Adrenal gland (tissue), 12 donors: ENCODE data around the gene PSMD5. TPM values are rescaled to one million over a fixed set of nuclear protein-coding genes. Genes with fewer than 3 reads are reported as not detected.

ENCODE experiments used
- DNase-seq, 7 donors: peaks; one replicate each; pipeline ENCODE4 v3.0.0-alpha.2; 2019 to 2020
- H3K27ac ChIP-seq, 5 donors: fragments of 200-600 bp; sonication (generic) in 4 of 5; 1 replicate in 3 of 5; 2 replicates in 2 of 5; pipeline versions ENCODE4 v1.5.1 to v1.8.0; 2016 to 2020; ENCODE audit warnings: mild to moderate bottlenecking in 1 of 5
- H3K27me3 ChIP-seq: fragments of 200-600 bp; 2 replicates; pipeline ENCODE4 v1.8.0; 2021
- H3K36me3 ChIP-seq, 2 donors: fragments of 200-600 bp; replicated peaks in 1 of 2; 1 replicate in 1 of 2; 2 replicates in 1 of 2; pipeline versions ENCODE4 v1.5.1 to v1.8.0; 2018 to 2022
- H3K4me1 ChIP-seq, 2 donors: fragments of 200-600 bp; replicated peaks in 1 of 2; 1 replicate in 1 of 2; 2 replicates in 1 of 2; pipeline versions ENCODE4 v1.5.1 to v1.8.0; 2018 to 2021
- H3K4me3 ChIP-seq, 4 donors: fragments of 200-600 bp; sonication (generic) in 3 of 4; one replicate each; pipeline ENCODE4 v1.5.1; 2016 to 2018
- H3K9me3 ChIP-seq, 3 donors: fragments of 200-600 bp; sonication (generic) in 1 of 3; replicated peaks in 1 of 3; 1 replicate in 2 of 3; 2 replicates in 1 of 3; pipeline versions ENCODE4 v1.5.1 to v1.8.0; 2016 to 2021
- POLR2A ChIP-seq, 2 donors: fragments of 450-650 bp; IDR thresholded peaks; one replicate each; pipeline ENCODE4 v1.6.1; 2017; ENCODE audit warnings: antibody characterized with exemption in 2 of 2, mild to moderate bottlenecking in 2 of 2, moderate library complexity in 1 of 2
- WGBS, 4 donors: extraction: QIAGEN DNeasy Blood & Tissue Kit in 2 of 4; methylation state at CpG; one replicate each; pipeline versions ENCODE4 v1.1.5 to v1.1.7; 2013 to 2017; 5-methylcytosine and 5-hydroxymethylcytosine counted together
- intact Hi-C, 2 donors: fragments of 100-400 bp; cut with DNase I; formaldehyde crosslinking; loops; one replicate each; pipeline versions ENCODE4 v1.14.1 to v1.15.0; 2022 to 2023
- polyA plus RNA-seq, 3 donors: library from polyadenylated mRNA; stranded (reverse); fragments of 200-250 nt in 2 of 3; fragments of 350-450 nt in 1 of 3; fragmentation: Illumina TruSeq in 1 of 3; extraction: RNeasy Lipid Tissue Mini Kit (QIAGEN cat#74804) in 1 of 3; gene quantifications; one replicate each; pipeline ENCODE4 v1.2.3, GENCODE V29; 2013 to 2014
- total RNA-seq, 9 donors: library from RNA; depleted of rRNA in 4 of 9; stranded (reverse); fragments of >200 nt in 4 of 9; fragments of 120-200 nt in 1 of 9; fragmentation: NEBNext Ultra II Directional in 1 of 9; extraction: Animal tissue kit (Norgen Biotek cat#: 25700) in 1 of 9; gene quantifications; one replicate each; pipeline versions ENCODE4 v1.1.0 to v1.2.4, GENCODE V29; 2013 to 2023
- TF ChIP-seq, protein P1 (sequence below), 6 experiments: fragments of 450-650 bp in 4 of 6; fragments of 200-600 bp in 2 of 6; sonication (generic) in 1 of 6; IDR thresholded peaks; 1 replicate in 5 of 6; 2 replicates in 1 of 6; pipeline versions ENCODE4 v1.5.1 to v1.8.0; 2016 to 2021; ENCODE audit warnings: antibody characterized with exemption in 6 of 6, mild to moderate bottlenecking in 2 of 6, moderate library complexity in 1 of 6
- donor health status: healthy with polysubstance abuse.
- donor health status: Bipolar disorder and iron deficiency.
- donor health status: DM: yes; HTN: yes; CAD: no.
- donor health status: DM: no; HTN: no; CAD: no.
- donor health status: DM: no; HTN: no; CAD: no.
- donor health status: DM: yes; HTN: yes; CAD: no.

The PSMD5 gene
- total and polyA plus RNA-seq, 12 donors: 15.6 to 78.8 (median 46.0) TPM

DNA sequence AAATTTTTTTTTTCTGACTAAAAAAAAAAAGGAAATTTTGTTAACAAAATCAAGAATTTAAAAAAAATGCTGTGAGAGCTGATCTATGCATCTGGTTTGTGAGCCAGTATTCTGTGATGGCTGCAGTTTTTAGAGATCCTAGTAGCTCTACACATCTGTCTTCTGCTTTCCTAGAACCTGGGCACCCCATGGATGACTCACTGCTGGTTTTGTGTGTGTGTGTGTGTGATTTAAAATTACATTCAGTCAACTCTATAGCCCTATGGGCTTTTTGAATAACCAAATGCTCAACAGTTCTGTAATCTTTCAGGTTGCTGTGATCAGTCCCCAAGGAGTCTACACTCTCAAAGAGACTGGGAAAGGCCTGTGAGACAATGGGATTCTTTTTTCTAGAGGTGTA is 2.5 kb upstream of the PSMD5 start:
- no peaks in the 10 kb centered on the region for H3K36me3 ChIP-seq
- no peaks in the 10 kb centered on the region for H3K9me3 ChIP-seq
- H3K27ac ChIP-seq: no peak overlapping the region
- DNase-seq: no peak
- no peak for TF ChIP-seq POLR2A (IDR thresholded peaks at IDR 0.05)
- TF ChIP-seq, protein P1, sequence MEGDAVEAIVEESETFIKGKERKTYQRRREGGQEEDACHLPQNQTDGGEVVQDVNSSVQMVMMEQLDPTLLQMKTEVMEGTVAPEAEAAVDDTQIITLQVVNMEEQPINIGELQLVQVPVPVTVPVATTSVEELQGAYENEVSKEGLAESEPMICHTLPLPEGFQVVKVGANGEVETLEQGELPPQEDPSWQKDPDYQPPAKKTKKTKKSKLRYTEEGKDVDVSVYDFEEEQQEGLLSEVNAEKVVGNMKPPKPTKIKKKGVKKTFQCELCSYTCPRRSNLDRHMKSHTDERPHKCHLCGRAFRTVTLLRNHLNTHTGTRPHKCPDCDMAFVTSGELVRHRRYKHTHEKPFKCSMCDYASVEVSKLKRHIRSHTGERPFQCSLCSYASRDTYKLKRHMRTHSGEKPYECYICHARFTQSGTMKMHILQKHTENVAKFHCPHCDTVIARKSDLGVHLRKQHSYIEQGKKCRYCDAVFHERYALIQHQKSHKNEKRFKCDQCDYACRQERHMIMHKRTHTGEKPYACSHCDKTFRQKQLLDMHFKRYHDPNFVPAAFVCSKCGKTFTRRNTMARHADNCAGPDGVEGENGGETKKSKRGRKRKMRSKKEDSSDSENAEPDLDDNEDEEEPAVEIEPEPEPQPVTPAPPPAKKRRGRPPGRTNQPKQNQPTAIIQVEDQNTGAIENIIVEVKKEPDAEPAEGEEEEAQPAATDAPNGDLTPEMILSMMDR (IDR thresholded peaks at IDR 0.05): no peak
- no peaks in the 10 kb centered on the region for H3K27me3 ChIP-seq
- intact Hi-C loops: no loop called here
- H3K4me3 ChIP-seq: no peak overlapping the region
- H3K4me1 ChIP-seq: peaks cover 8 to 17% of the 10 kb centered on the region in 2 donors

DNA sequence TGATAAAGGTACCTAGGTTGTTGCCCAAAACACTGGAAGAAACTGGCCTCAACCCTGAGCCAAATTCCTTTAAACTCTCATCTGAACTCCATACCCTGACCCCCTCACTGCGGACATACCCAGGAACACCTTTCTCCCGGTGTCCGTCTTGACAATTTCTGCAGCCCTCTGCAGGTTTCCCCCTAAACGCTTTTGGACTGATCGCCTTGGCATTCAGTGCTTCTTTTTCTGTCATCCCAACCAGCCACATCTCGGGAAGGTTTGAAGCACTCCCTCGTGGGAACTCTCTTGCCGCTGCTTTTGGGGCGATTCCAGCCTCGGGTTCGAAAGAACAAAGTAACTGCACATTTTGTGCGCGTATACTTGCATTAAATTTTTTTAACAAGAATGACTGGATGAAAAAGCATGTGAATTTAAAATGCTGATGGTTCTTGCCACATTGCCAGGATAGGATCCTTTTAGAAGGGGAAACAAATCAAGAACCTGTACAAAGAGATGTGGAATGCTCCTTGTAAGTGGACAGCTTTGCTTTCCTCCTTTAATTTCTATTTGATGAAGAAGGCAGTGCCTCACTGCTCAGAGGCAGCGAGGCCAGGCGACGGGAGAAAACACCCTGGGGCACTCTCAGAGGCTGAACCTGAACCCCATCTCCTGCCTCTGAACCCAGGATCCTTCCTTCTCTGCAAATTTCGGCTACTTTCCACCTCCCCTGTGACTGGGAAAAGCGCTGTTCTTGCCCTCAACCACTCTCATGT is 615 bp downstream of the PSMD5 start:
- H3K4me1 ChIP-seq: peaks cover 12 to 17% of the 10 kb centered on the region in 2 donors
- intact Hi-C loops: no loop called here
- DNase-seq: peak in 1 of 7 donors; percentile 31
- WGBS, 4 donors: 24 to 38% (median 30%) methylated on average over 18 of the region's 18 CpGs
- no peak for TF ChIP-seq POLR2A (IDR thresholded peaks at IDR 0.05)
- TF ChIP-seq, protein P1 (IDR thresholded peaks at IDR 0.05): no peak
- H3K27me3 ChIP-seq: no peaks in the 10 kb centered on the region
- no peaks in the 10 kb centered on the region for H3K9me3 ChIP-seq
- peak overlapping the region; percentile 37 to 96 (median 92) for H3K27ac ChIP-seq
- H3K36me3 ChIP-seq: no peaks in the 10 kb centered on the region
- H3K4me3 ChIP-seq: peak overlapping the region in 3 of 4 donors; percentile 80 to 96 (median 83)

DNA sequence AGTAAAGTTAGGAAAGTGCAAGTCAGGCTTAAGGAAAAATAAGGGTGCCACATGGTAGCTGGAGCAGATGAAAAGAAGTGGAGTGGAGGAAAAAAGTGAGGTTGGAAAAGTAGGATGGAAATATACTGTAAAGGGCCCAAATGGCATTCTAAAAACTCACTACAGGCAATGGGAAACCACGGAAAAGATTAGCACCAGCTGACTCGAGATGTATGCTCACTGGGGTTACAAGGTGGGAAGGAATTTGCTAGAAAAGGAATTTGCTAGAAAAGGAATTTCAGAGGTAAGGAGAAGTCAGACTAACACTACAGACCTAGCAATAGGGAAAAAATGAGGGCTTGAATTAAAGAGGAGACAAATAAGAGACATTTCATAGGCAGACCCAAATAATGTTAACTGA is 3.6 kb downstream of the PSMD5 start:
- intact Hi-C loops: no loop called here
- 67 to 76% (median 73%) methylated on average over 2 of the region's 2 CpGs for WGBS, 4 donors
- no peaks in the 10 kb centered on the region for H3K36me3 ChIP-seq
- no peaks in the 10 kb centered on the region for H3K27me3 ChIP-seq
- peaks cover 12 to 17% of the 10 kb centered on the region in 2 donors for H3K4me1 ChIP-seq
- H3K4me3 ChIP-seq: no peak overlapping the region
- no peaks in the 10 kb centered on the region for H3K9me3 ChIP-seq
- no peak for DNase-seq
- TF ChIP-seq, protein P1 (IDR thresholded peaks at IDR 0.05): no peak
- TF ChIP-seq POLR2A (IDR thresholded peaks at IDR 0.05): no peak
- H3K27ac ChIP-seq: no peak overlapping the region

DNA sequence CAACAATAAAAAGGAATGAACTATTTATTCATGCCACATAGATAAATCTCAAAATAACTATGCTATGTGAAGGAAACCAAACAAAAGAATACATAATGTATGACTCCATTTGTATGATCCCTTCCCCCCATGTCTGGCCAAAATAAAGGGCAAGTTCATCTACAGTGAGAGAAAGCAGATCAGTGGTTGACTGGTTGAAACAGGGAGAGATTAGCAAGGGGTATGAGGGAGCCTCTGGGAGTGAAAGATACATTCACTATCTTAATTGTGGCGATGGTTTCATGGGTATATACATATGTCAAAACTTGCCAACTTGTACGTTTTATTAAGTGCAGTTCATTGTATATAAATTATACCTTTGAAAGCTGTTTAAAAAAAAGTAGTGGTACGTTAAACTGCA is 4.8 kb downstream of the PSMD5 start:
- Histone ChIP-seq H3K27ac (no peak overlapping the region), H3K9me3 (no peaks in the 10 kb centered on the region), H3K27me3 (no peaks in the 10 kb centered on the region), H3K4me3 (no peak overlapping the region), H3K36me3 (peaks cover 0 to 4% of the 10 kb centered on the region in 2 donors), H3K4me1 (peaks cover 8 to 12% of the 10 kb centered on the region in 2 donors)
- WGBS, 4 donors: 86 to 97% (median 93%) methylated on average over 3 of the region's 3 CpGs
- no peak for TF ChIP-seq POLR2A (IDR thresholded peaks at IDR 0.05)
- TF ChIP-seq, protein P1 (IDR thresholded peaks at IDR 0.05): no peak
- DNase-seq: no peak
- intact Hi-C loops: no loop called here
